Stimulated activated CD4-positive, alpha-beta T cell treated with anti-CD3 and anti-CD28 coated beads, Interleukin-1b, Interleukin-23, amount 100 ng/mL, for 48 hours (primary cell): ENCODE measurements around the gene ISG15.
A peak's percentile ranks its signal among the peaks of the same experiment; 100 is the strongest.

Source experiments
- DNase-seq: peaks from one replicate; pipeline ENCODE4 v3.0.0-alpha.2; 2020

ISG15 gene

GRCh38 chr1:1013105-1013921, at the start of gene ISG15:
Gene ISG15, plus strand, starts transcription at chr1:1013497. Its CDS starts 77 bp downstream, at chr1:1013574.
- peak; percentile 84 for DNase-seq

GRCh38 chr1:963746-964525, 49.4 kb upstream of the ISG15 start:
- DNase-seq = no peak

- DNase-seq = no peak
These were observed 48.4 kb upstream of the ISG15 start for GRCh38 chr1:964691-965525.

- no peak for DNase-seq
These were observed 47.7 kb upstream of the ISG15 start for GRCh38 chr1:965526-966134.

GRCh38 chr1:966135-966703, 47.1 kb upstream of the ISG15 start, which contains the start of gene PLEKHN1:
Gene PLEKHN1, plus strand, starts transcription at chr1:966482. Its CDS starts 50 bp downstream, at chr1:966532.
- DNase-seq = no peak

GRCh38 chr1:966704-967300, 46.5 kb upstream of the ISG15 start:
- DNase-seq = peak; percentile 80

- DNase-seq = no peak
These were observed 45.6 kb upstream of the ISG15 start for GRCh38 chr1:967466-968343.

- DNase-seq = no peak
These were observed 43.9 kb upstream of the ISG15 start for GRCh38 chr1:969260-969855.

- no peak for DNase-seq
These were observed 42.9 kb upstream of the ISG15 start for GRCh38 chr1:970242-970972.

GRCh38 chr1:970973-971730, 42.1 kb upstream of the ISG15 start:
- DNase-seq = no peak

- DNase-seq = no peak
These were observed 41.4 kb upstream of the ISG15 start for GRCh38 chr1:971751-972506.

GRCh38 chr1:972726-973458, 40.4 kb upstream of the ISG15 start:
- no peak for DNase-seq

GRCh38 chr1:973459-974292, 39.6 kb upstream of the ISG15 start:
- DNase-seq = no peak

GRCh38 chr1:974293-974640, 39.0 kb upstream of the ISG15 start:
- DNase-seq = no peak

- DNase-seq = no peak
These were observed 38.5 kb upstream of the ISG15 start for GRCh38 chr1:974687-975328.

GRCh38 chr1:975365-975764, 37.9 kb upstream of the ISG15 start:
- no peak for DNase-seq
